ENCODE data around the gene MEF2D.

DNA sequence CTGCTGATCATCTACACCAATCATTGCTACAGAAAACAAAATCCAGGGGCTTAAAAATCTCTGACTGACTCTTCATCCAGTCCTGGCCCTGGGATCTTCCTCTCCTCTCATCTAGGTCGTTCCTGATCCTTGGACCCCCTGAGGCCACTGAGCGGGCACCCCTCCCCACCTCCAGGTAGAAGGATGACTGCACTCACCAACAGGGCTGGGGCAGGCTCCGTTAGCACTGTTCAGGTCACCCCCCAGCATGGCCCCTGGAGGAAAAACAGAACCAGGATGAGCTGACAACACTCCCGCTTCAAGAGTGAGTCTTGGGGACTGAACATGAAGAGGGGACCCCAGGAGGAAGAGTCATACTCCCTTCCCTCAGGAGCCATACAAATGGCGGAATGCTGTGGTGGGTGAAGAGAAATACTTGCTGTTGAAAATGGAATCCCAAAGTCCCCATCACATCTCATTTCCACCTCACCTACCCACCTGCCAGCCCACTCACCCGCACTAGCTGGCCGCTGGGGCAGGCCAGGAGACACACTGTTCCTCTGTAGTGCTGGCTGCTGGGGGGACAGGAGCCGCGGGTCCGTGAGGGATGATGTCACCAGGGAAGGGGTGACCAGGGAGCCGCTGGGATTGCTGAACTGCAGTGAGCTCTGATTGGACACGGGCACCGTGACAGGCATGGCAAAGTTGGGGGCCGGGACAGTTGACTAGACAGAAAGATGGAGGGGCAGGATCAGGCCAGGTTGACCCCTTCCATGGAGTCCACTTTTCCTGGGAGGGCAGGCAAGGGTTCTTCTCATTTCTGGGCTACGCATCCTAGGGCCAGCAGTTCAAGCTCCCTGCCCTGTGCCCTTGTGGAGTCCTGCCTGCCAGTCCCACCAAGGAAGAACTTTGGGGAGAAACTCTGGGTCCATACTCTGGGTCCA lies 21.2 kb downstream of the MEF2D start:
- TF ChIP-seq POLR2A (IDR thresholded peaks at IDR 0.05), result no peak
- TF ChIP-seq, protein P1, sequence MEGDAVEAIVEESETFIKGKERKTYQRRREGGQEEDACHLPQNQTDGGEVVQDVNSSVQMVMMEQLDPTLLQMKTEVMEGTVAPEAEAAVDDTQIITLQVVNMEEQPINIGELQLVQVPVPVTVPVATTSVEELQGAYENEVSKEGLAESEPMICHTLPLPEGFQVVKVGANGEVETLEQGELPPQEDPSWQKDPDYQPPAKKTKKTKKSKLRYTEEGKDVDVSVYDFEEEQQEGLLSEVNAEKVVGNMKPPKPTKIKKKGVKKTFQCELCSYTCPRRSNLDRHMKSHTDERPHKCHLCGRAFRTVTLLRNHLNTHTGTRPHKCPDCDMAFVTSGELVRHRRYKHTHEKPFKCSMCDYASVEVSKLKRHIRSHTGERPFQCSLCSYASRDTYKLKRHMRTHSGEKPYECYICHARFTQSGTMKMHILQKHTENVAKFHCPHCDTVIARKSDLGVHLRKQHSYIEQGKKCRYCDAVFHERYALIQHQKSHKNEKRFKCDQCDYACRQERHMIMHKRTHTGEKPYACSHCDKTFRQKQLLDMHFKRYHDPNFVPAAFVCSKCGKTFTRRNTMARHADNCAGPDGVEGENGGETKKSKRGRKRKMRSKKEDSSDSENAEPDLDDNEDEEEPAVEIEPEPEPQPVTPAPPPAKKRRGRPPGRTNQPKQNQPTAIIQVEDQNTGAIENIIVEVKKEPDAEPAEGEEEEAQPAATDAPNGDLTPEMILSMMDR (IDR thresholded peaks at IDR 0.05), result no peak
